SU-DHL-6 (cell line): ENCODE data around the gene IP6K3.

Experiments used
- H2AFZ ChIP-seq: fragments of 200-600 bp; sonication (generic); 2 replicates; pipeline ENCODE4 v1.6.1; 2014; ENCODE audit warnings: low read depth, mild to moderate bottlenecking, moderate library complexity, mixed read lengths, antibody characterized with exemption, low read length; ENCODE audit not compliant: severe bottlenecking
- H3F3A ChIP-seq: fragments of 200-600 bp; shearing (Covaris generic); 2 replicates; pipeline ENCODE4 v1.6.0; 2016; ENCODE audit warnings: antibody characterized with exemption, mild to moderate bottlenecking; ENCODE audit not compliant: insufficient read depth
- H3K27ac ChIP-seq: fragments of 200-600 bp; sonication (generic); 2 replicates; pipeline ENCODE4 v1.5.1; 2016; ENCODE audit warnings: low read depth, mild to moderate bottlenecking, low read length, moderate library complexity, mixed read lengths
- H3K27me3 ChIP-seq: fragments of 200-600 bp; sonication (generic), shearing (Covaris generic); 2 replicates; pipeline ENCODE4 v1.6.0; 2014; ENCODE audit warnings: mild to moderate bottlenecking, low read length
- H3K36me3 ChIP-seq: fragments of 200-600 bp; sonication (generic); 2 replicates; pipeline ENCODE4 v1.6.1; 2014; ENCODE audit warnings: mild to moderate bottlenecking, low read length, mixed read lengths
- H3K4me2 ChIP-seq: fragments of 300-600, 200-600 bp; shearing (Covaris generic), sonication (generic); 2 replicates; pipeline ENCODE4 v1.6.0; 2014; ENCODE audit warnings: low read length, low read depth, mild to moderate bottlenecking; ENCODE audit not compliant: poor library complexity, severe bottlenecking
- H3K4me3 ChIP-seq: fragments of 200-600 bp; sonication (generic); 2 replicates; pipeline ENCODE4 v1.5.1; 2014; ENCODE audit warnings: antibody characterized with exemption, low read length, mild to moderate bottlenecking, mixed read lengths; ENCODE audit not compliant: insufficient read depth, poor library complexity, severe bottlenecking
- H3K79me2 ChIP-seq: fragments of 200-600 bp; sonication (generic); 2 replicates; pipeline ENCODE4 v1.6.1; 2014; ENCODE audit warnings: mild to moderate bottlenecking, low read length, moderate library complexity; ENCODE audit not compliant: insufficient read depth
- H3K9ac ChIP-seq: fragments of 200-600 bp; sonication (generic); 2 replicates; pipeline ENCODE4 v1.7.0; 2014; ENCODE audit warnings: mild to moderate bottlenecking, low read length
- H3K9me2 ChIP-seq: fragments of 200-600 bp; sonication (generic); replicated peaks from 2 replicates; pipeline ENCODE4 v1.6.1; 2014; ENCODE audit warnings: low read length; ENCODE audit not compliant: insufficient read depth
- H3K9me3 ChIP-seq: fragments of 200-600 bp; sonication (generic); 2 replicates; pipeline ENCODE4 v1.6.1; 2014; ENCODE audit warnings: low read length, mixed read lengths; ENCODE audit not compliant: insufficient read depth
- H4K20me1 ChIP-seq: fragments of 200-600 bp; sonication (generic); 2 replicates; pipeline ENCODE4 v1.6.1; 2014; ENCODE audit warnings: low read depth, mild to moderate bottlenecking, antibody characterized with exemption, low read length, moderate library complexity, mixed read lengths
- EZH2phosphoT487 ChIP-seq: fragments of 200-600 bp; sonication (generic), shearing (Covaris generic); conservative IDR thresholded peaks from 2 replicates; pipeline ENCODE4 v1.6.1; 2018; ENCODE audit warnings: mild to moderate bottlenecking, antibody characterized with exemption, low read length, moderate library complexity, mixed read lengths
- TF ChIP-seq, protein P1 (sequence below): fragments of 200-600 bp; sonication (generic); IDR thresholded peaks from one replicate; pipeline ENCODE4 v1.5.1; 2017; ENCODE audit warnings: antibody characterized with exemption, mild to moderate bottlenecking, low read length, moderate library complexity; ENCODE audit not compliant: insufficient read depth, poor library complexity, severe bottlenecking

IP6K3 gene

DNA sequence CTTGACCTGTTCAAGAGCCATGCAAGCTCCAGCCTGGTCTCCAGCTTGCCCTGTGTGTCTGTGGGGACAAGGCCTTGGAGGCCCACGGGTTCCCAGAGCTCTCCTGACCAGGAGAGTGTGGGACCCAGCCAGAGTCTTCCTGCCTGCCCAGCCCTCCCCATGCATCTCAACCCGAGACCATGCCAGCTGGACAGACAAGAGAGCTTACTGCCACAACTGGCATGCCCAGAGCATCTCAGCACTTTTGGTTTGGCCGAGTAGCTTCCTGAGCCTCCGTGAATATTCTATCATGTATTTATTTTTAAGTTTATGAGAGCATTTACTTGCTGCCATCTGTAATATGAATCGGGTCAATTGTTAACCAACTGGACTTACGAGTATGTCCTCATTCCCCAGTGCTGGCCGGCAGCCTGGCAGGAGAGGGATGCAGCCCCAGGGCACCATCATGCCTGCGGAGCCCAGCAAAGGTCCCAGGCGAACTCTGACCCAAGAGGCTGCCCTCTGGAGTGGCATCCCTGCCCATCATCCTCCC is 14.9 kb downstream of the IP6K3 start:
- Histone ChIP-seq H3K27me3 (no peaks in the 10 kb centered on the region), H3K27ac (no peak overlapping the region), H3K9me2 (no peaks in the 10 kb centered on the region), H3K79me2 (no peaks in the 10 kb centered on the region), H3K4me3 (no peak overlapping the region), H3K4me2 (no peak overlapping the region), H3K9ac (no peak overlapping the region), H3K36me3 (no peaks in the 10 kb centered on the region), H4K20me1 (no peaks in the 10 kb centered on the region), H3K9me3 (no peaks in the 10 kb centered on the region), H2AFZ (no peak overlapping the region), H3F3A (no peaks in the 10 kb centered on the region)
- no peak for TF ChIP-seq EZH2phosphoT487
- TF ChIP-seq, protein P1, sequence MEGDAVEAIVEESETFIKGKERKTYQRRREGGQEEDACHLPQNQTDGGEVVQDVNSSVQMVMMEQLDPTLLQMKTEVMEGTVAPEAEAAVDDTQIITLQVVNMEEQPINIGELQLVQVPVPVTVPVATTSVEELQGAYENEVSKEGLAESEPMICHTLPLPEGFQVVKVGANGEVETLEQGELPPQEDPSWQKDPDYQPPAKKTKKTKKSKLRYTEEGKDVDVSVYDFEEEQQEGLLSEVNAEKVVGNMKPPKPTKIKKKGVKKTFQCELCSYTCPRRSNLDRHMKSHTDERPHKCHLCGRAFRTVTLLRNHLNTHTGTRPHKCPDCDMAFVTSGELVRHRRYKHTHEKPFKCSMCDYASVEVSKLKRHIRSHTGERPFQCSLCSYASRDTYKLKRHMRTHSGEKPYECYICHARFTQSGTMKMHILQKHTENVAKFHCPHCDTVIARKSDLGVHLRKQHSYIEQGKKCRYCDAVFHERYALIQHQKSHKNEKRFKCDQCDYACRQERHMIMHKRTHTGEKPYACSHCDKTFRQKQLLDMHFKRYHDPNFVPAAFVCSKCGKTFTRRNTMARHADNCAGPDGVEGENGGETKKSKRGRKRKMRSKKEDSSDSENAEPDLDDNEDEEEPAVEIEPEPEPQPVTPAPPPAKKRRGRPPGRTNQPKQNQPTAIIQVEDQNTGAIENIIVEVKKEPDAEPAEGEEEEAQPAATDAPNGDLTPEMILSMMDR = no peak

DNA sequence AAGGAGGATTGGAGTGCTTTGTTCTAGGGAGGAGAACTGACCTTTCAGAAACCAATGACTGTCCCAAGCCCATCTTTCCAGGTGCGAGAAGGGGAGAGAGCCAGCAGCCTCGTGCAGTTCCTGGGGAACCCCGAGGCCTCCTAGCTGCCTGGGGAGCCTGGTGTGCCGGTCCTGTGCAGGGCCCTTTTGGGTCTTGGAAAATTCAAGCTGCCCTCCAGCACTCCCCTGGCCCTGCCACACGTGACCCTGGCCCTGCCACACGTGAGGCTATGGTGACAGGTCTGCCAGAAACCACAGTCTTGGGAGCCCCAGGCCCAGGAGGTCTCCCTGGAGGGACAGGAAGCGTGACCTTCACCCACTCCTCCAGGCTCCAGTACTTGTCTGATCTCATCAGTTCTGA is 15.7 kb downstream of the IP6K3 start:
- Histone ChIP-seq H2AFZ (no peak overlapping the region), H3K4me3 (no peak overlapping the region), H4K20me1 (no peaks in the 10 kb centered on the region), H3K36me3 (no peaks in the 10 kb centered on the region), H3K9me2 (no peaks in the 10 kb centered on the region), H3F3A (no peaks in the 10 kb centered on the region), H3K4me2 (no peak overlapping the region), H3K27me3 (no peaks in the 10 kb centered on the region), H3K27ac (no peak overlapping the region), H3K9ac (no peak overlapping the region), H3K79me2 (no peaks in the 10 kb centered on the region), H3K9me3 (no peaks in the 10 kb centered on the region)
- no peak for TF ChIP-seq EZH2phosphoT487
- TF ChIP-seq, protein P1 = no peak

DNA sequence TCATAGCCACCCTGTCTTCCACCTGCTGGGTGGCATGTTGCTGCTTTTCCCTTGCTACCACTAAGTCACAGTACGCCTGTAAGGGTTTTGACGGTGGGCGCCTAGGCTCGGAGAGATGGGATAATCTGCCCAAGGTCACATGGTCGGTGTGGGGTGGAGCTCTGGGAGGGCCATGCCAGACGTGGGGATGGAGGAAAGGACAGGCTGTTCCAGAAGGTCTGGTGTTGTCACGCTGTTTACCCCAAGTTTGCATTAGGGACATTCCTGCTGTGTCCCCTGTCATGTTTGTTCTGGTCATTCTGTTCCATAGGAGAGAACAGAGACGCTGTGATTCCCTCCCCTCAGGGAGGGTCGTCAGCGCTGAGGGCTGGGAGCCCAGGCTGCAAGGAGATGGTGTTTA is 16.1 kb downstream of the IP6K3 start:
- Histone ChIP-seq H3F3A (no peaks in the 10 kb centered on the region), H3K27ac (no peak overlapping the region), H3K4me3 (no peak overlapping the region), H3K9me3 (no peaks in the 10 kb centered on the region), H3K4me2 (no peak overlapping the region), H3K27me3 (no peaks in the 10 kb centered on the region), H2AFZ (no peak overlapping the region), H4K20me1 (no peaks in the 10 kb centered on the region), H3K79me2 (no peaks in the 10 kb centered on the region), H3K36me3 (no peaks in the 10 kb centered on the region), H3K9ac (no peak overlapping the region), H3K9me2 (no peaks in the 10 kb centered on the region)
- TF ChIP-seq, protein P1 = no peak
- no peak for TF ChIP-seq EZH2phosphoT487

DNA sequence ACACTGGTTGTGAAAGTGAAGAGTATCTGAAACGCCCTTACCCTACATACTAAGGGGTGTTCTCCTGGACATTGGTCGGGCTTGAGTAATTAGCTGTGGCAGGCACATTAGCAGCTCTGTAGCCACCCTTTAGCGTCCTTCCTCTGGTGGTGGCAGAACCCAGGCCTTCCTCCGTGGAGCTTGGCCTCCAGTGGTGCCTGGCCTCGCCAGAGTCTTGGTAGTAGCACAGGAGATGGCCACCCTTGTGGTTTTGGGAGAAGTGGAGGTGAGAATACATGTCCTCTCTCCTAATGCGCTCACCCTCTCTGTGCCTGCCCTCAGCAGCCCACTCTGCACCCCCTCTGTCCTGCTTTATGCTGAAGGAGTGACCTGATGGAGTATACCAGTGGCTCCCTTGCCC is 17.6 kb downstream of the IP6K3 start:
- no peaks in the 10 kb centered on the region for H3K9me3 ChIP-seq
- no peak overlapping the region for H3K4me2 ChIP-seq
- no peaks in the 10 kb centered on the region for H3K79me2 ChIP-seq
- no peaks in the 10 kb centered on the region for H3K27me3 ChIP-seq
- no peak overlapping the region for H3K27ac ChIP-seq
- H2AFZ ChIP-seq = no peak overlapping the region
- H3F3A ChIP-seq = no peaks in the 10 kb centered on the region
- H3K36me3 ChIP-seq = no peaks in the 10 kb centered on the region
- TF ChIP-seq, protein P1 = no peak
- no peak for TF ChIP-seq EZH2phosphoT487
- H3K4me3 ChIP-seq = no peak overlapping the region
- H3K9ac ChIP-seq = no peak overlapping the region
- no peaks in the 10 kb centered on the region for H4K20me1 ChIP-seq
- no peaks in the 10 kb centered on the region for H3K9me2 ChIP-seq
